ENCODE measurements around the gene ARID1A.
A peak's percentile ranks its signal among the peaks of the same experiment; 100 is the strongest.

GRCh38 chr1:26787706-26788514 is 92.1 kb downstream of the ARID1A start, which contains the start of gene PIGV:
- TF ChIP-seq CTCF (IDR thresholded peaks at IDR 0.05; ENCODE audit: control extremely low read depth in 1 of 3, insufficient read depth in 1 of 3, low read depth in 1 of 3, low read length in 3 of 3) (no peak), POLR2AphosphoS5 (IDR thresholded peaks at IDR 0.05; ENCODE audit: low read depth, low read length) (peak; percentile 6), RAD21 (IDR thresholded peaks at IDR 0.05 in 1 of 2, conservative IDR thresholded peaks at IDR 0.05 in 1 of 2; ENCODE audit: low read depth in 2 of 2, low read length in 2 of 2) (no peak), JUN (IDR thresholded peaks at IDR 0.05; ENCODE audit: low read depth, low read length) (no peak), POLR2A (IDR thresholded peaks at IDR 0.05; ENCODE audit: control extremely low read depth in 1 of 2, low read depth in 2 of 2, low read length in 2 of 2) (peak; percentile 70 to 87)

All from H1 (cell line).